Panc1 (cell line): ENCODE data around the gene XRCC6. TPM values are rescaled to one million over a fixed set of nuclear protein-coding genes. Genes with fewer than 3 reads are reported as not detected.

Experiments
- ATAC-seq: fragments of 200-7000 bp; cut with Tn5 transposase; 2 replicates; pipeline ENCODE4 v1.9.1; 2020; ENCODE audit warnings: mild to moderate bottlenecking, moderate library complexity
- BruUV-seq: library from RNA; stranded (reverse); fragments of 400-500 nt; replicated peaks from 2 replicates; lab custom pipeline; 2021; lab: Mats Ljungman, UMichigan
- CTCF ChIA-PET: fragments of 300-600 bp; sonication (Branson Sonifier 250); formaldehyde crosslinking; loops from one replicate; lab custom pipeline; 2022; ENCODE audit warnings: antibody characterized with exemption; lab: Charles Lee
- POLR2A ChIA-PET: fragments of 300-600 bp; sonication (Branson Sonifier 250); formaldehyde crosslinking; loops from one replicate; lab custom pipeline; 2022; ENCODE audit warnings: antibody characterized with exemption; lab: Charles Lee
- DNase-seq: peaks from one replicate; pipeline ENCODE4 v3.0.0-alpha.2; 2010; ENCODE audit warnings: low read depth, low spot score
- H3K27ac ChIP-seq: 2 replicates; pipeline ENCODE4 v1.5.1; 2011; ENCODE audit warnings: mild to moderate bottlenecking, low read length, inconsistent platforms
- H3K27me3 ChIP-seq: fragments of 200-500 bp; sonication (Bioruptor generic); 2 replicates; pipeline ENCODE4 v1.6.0; 2014; ENCODE audit warnings: low read length, inconsistent platforms; ENCODE audit not compliant: control insufficient read depth, insufficient read depth
- H3K36me3 ChIP-seq: fragments of 200-500 bp; sonication (Bioruptor generic); 2 replicates; pipeline ENCODE4 v1.5.1; 2014; ENCODE audit warnings: inconsistent platforms, mild to moderate bottlenecking, low read length, moderate library complexity; ENCODE audit not compliant: control insufficient read depth, insufficient read depth
- H3K4me1 ChIP-seq: 2 replicates; pipeline ENCODE4 v1.5.1; 2011; ENCODE audit warnings: inconsistent platforms, mild to moderate bottlenecking, low read length, moderate library complexity; ENCODE audit not compliant: control insufficient read depth, insufficient read depth
- H3K4me3 ChIP-seq, 2 experiments: 2 replicates each; pipeline ENCODE4 v1.5.1; 2011 to 2012; ENCODE audit warnings: low read depth in 2 of 2, low read length in 2 of 2, mild to moderate bottlenecking in 2 of 2, inconsistent platforms in 1 of 2, moderate library complexity in 1 of 2
- H3K9me3 ChIP-seq: fragments of 200-500 bp; sonication (Bioruptor generic); 2 replicates; pipeline ENCODE4 v1.5.1; 2014; ENCODE audit warnings: low read depth, mild to moderate bottlenecking, inconsistent platforms, low read length, moderate library complexity; ENCODE audit not compliant: control insufficient read depth, insufficient read depth
- POLR2AphosphoS5 ChIP-seq: IDR thresholded peaks from 2 replicates; pipeline ENCODE4 v1.6.1; 2012; ENCODE audit warnings: mild to moderate bottlenecking, low read depth, low read length, moderate library complexity
- REST ChIP-seq, 2 experiments: IDR thresholded peaks; 2 replicates each; pipeline ENCODE4 v1.6.1; 2011 to 2012; ENCODE audit warnings: low read depth in 2 of 2, control low read depth in 1 of 2, low read length in 1 of 2, mild to moderate bottlenecking in 1 of 2, moderate library complexity in 1 of 2; ENCODE audit not compliant: insufficient read depth in 1 of 2
- SIN3A ChIP-seq: IDR thresholded peaks from 2 replicates; pipeline ENCODE4 v1.6.1; 2012; ENCODE audit warnings: low read depth, mild to moderate bottlenecking, low read length, moderate library complexity, borderline replicate concordance; ENCODE audit not compliant: insufficient read depth
- TCF7L2 ChIP-seq: IDR thresholded peaks from 2 replicates; pipeline ENCODE4 v1.6.1; 2011; ENCODE audit warnings: mild to moderate bottlenecking, low read depth, low read length, inconsistent platforms
- in situ Hi-C: cut with HindIII; loops from 2 replicates; pipeline ENCODE4 v1.10.0; 2016; ENCODE audit warnings: low sequenced_read_pairs, low pct_unique_long_range_greater_than_20kb
- intact Hi-C: fragments of 100-400 bp; cut with micrococcal nuclease; formaldehyde crosslinking; loops from one replicate; pipeline ENCODE4 v1.10.0; 2022; ENCODE audit not compliant: unreplicated experiment
- total RNA-seq: library from RNA; stranded (reverse); gene quantifications from one replicate; pipeline ENCODE4 v1.2.1, GENCODE V29; 2021; ENCODE audit not compliant: unreplicated experiment
- TF ChIP-seq, protein P1 (sequence below): fragments of 450-650 bp; IDR thresholded peaks from 2 replicates; pipeline ENCODE4 v1.5.1; 2017; ENCODE audit warnings: mild to moderate bottlenecking

Gene XRCC6
- total RNA-seq, 1 experiment from 2014 or later = 287 TPM

GRCh38 chr22:41638124-41638523 is 17.0 kb downstream of the XRCC6 start:
- no peaks in the 10 kb centered on the region for H3K9me3 ChIP-seq
- CTCF ChIA-PET = no interaction called here
- in situ Hi-C loops (no loop called here), intact Hi-C loops (no loop called here)
- H3K27me3 ChIP-seq = no peaks in the 10 kb centered on the region
- no peak overlapping the region for H3K4me3 ChIP-seq
- BruUV-seq = no TSS peak
- H3K4me1 ChIP-seq = no peaks in the 10 kb centered on the region
- DNase-seq (no peak), ATAC-seq (no peak)
- no peak overlapping the region for H3K27ac ChIP-seq
- H3K36me3 ChIP-seq = peaks cover 29% of the 10 kb centered on the region; the same call in 1 of the 2 replicates
- POLR2A ChIA-PET = no interaction called here
- no peak for TF ChIP-seq SIN3A

GRCh38 chr22:41638748-41639147 is 17.7 kb downstream of the XRCC6 start:
- no peak overlapping the region for H3K27ac ChIP-seq
- H3K27me3 ChIP-seq = no peaks in the 10 kb centered on the region
- POLR2A ChIA-PET = no interaction called here
- DNase-seq (no peak), ATAC-seq (no peak)
- in situ Hi-C loops = no loop called here
- no TSS peak for BruUV-seq
- peaks cover 26% of the 10 kb centered on the region; the same call in 1 of the 2 replicates for H3K36me3 ChIP-seq
- CTCF ChIA-PET = no interaction called here
- TF ChIP-seq SIN3A (no peak), TCF7L2 (no peak), POLR2AphosphoS5 (no peak), REST (IDR thresholded peaks at IDR 0.05; ENCODE audit: insufficient read depth in 1 of 2, low read depth in 2 of 2, low read length in 1 of 2) (no peak)
- TF ChIP-seq, protein P1, sequence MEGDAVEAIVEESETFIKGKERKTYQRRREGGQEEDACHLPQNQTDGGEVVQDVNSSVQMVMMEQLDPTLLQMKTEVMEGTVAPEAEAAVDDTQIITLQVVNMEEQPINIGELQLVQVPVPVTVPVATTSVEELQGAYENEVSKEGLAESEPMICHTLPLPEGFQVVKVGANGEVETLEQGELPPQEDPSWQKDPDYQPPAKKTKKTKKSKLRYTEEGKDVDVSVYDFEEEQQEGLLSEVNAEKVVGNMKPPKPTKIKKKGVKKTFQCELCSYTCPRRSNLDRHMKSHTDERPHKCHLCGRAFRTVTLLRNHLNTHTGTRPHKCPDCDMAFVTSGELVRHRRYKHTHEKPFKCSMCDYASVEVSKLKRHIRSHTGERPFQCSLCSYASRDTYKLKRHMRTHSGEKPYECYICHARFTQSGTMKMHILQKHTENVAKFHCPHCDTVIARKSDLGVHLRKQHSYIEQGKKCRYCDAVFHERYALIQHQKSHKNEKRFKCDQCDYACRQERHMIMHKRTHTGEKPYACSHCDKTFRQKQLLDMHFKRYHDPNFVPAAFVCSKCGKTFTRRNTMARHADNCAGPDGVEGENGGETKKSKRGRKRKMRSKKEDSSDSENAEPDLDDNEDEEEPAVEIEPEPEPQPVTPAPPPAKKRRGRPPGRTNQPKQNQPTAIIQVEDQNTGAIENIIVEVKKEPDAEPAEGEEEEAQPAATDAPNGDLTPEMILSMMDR = no peak
- no peak overlapping the region for H3K4me3 ChIP-seq
- H3K4me1 ChIP-seq = no peaks in the 10 kb centered on the region
- no peaks in the 10 kb centered on the region for H3K9me3 ChIP-seq
- intact Hi-C loops = no loop called here

DNA sequence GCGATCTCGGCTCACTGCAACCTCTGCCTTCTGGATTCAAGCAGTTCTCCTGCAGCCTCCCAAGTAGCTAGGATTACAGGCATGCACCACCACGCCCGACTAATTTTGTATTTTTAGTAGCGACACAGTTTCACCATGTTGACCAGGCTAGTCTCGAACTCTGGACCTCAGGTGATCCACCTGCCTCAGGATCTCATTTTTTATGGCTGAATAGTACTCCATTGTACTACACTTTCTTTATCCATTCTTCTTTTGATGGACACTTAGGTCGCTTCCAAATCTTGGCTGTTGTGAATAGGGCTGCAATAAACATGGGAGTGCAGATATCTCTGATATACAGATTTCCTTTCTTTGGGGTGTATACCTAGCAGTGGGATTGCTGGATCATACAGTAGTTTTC is 20.8 kb downstream of the XRCC6 start:
- H3K9me3 ChIP-seq = no peaks in the 10 kb centered on the region
- no peaks in the 10 kb centered on the region for H3K27me3 ChIP-seq
- ChIA-PET CTCF (no interaction called here), POLR2A (no interaction called here)
- H3K4me1 ChIP-seq = no peaks in the 10 kb centered on the region
- no peak for ATAC-seq
- peaks cover 27% of the 10 kb centered on the region; the same call in 1 of the 2 replicates for H3K36me3 ChIP-seq
- DNase-seq = no peak
- intact Hi-C loops = no loop called here
- no peak overlapping the region for H3K27ac ChIP-seq
- no peak for TF ChIP-seq TCF7L2
- no peak for TF ChIP-seq REST (IDR thresholded peaks at IDR 0.05; ENCODE audit: insufficient read depth in 1 of 2, low read depth in 2 of 2, low read length in 1 of 2)
- TF ChIP-seq SIN3A = no peak
- TF ChIP-seq, protein P1 = no peak
- TF ChIP-seq POLR2AphosphoS5 = no peak
- in situ Hi-C loops = no loop called here
- BruUV-seq = no TSS peak
- H3K4me3 ChIP-seq = no peak overlapping the region
